Pancreas (tissue), 10 donors: Measurements from ENCODE around the gene SLC25A42. TPM values are rescaled to one million over a fixed set of nuclear protein-coding genes. Genes with fewer than 3 reads are reported as not detected.

Experiments used
- ATAC-seq, 4 donors: fragments of 200-7000 bp; cut with Tn5 transposase; one replicate each; pipeline versions ENCODE4 v1.8.0 to v1.9.1; 2020; ENCODE audit warnings: mild to moderate bottlenecking in 4 of 4, moderate library complexity in 4 of 4
- DNase-seq, 6 donors: peaks; one replicate each; pipeline ENCODE4 v3.0.0-alpha.2; 2020
- FAIRE-seq: peaks from 2 replicates; lab custom pipeline; 2012; peaks lifted over from hg19 to GRCh38; lab: Jason Lieb, UNC
- H3K27ac ChIP-seq, 4 donors: fragments of 200-600 bp; sonication (generic); 1 replicate in 3 of 4; 2 replicates in 1 of 4; pipeline versions ENCODE4 v1.5.0 to v1.8.0; 2020
- H3K27me3 ChIP-seq, 4 donors: fragments of 200-600 bp; one replicate each; pipeline ENCODE4 v1.8.0; 2021
- H3K36me3 ChIP-seq, 3 donors: fragments of 200-600 bp; sonication (generic) in 1 of 3; one replicate each; pipeline versions ENCODE4 v1.5.0 to v1.8.0; 2020 to 2021
- H3K4me1 ChIP-seq, 3 donors: fragments of 200-600 bp; one replicate each; pipeline ENCODE4 v1.8.0; 2021
- H3K4me3 ChIP-seq, 4 donors: fragments of 200-600 bp; sonication (generic) in 2 of 4; one replicate each; pipeline versions ENCODE4 v1.5.0 to v1.8.0; 2020 to 2021
- H3K9me3 ChIP-seq, 4 donors: fragments of 200-600 bp; one replicate each; pipeline ENCODE4 v1.8.0; 2021
- WGBS, 2 donors: extraction: QIAGEN DNeasy Blood & Tissue Kit; methylation state at CpG; one replicate each; pipeline ENCODE4 v1.1.7; 2013; 5-methylcytosine and 5-hydroxymethylcytosine counted together
- intact Hi-C, 3 donors: fragments of 100-400 bp; cut with DNase I; formaldehyde crosslinking; loops; one replicate each; pipeline versions ENCODE4 v1.11.1 to v1.14.2; 2022
- polyA plus RNA-seq, 2 donors: library from polyadenylated mRNA; stranded (reverse); fragments of 200-250 nt; gene quantifications; one replicate each; pipeline ENCODE4 v1.2.3, GENCODE V29; 2013
- total RNA-seq, 6 donors: library from RNA; stranded (reverse); fragmentation: NEBNext Ultra II Directional in 4 of 6; extraction: Animal tissue kit (Norgen Biotek cat#: 25700) in 4 of 6; gene quantifications; one replicate each; pipeline versions ENCODE4 v1.2.1 to v1.2.4, GENCODE V29; 2021 to 2023
- TF ChIP-seq, protein P1 (sequence below), 4 donors: fragments of 200-600 bp; sonication (generic) in 3 of 4; IDR thresholded peaks; one replicate each; pipeline versions ENCODE4 v1.5.0 to v1.8.0; 2021; ENCODE audit warnings: antibody characterized with exemption in 4 of 4
- donor health status: healthy with polysubstance abuse.
- donor health status: DM: no; HTN: no; CAD: no; lungs with moderate emphysema.
- donor health status: DM: no; HTN: no; CAD: no.
- donor health status: control.
- donor health status: control.
- donor health status: Bipolar disorder and iron deficiency.
- donor health status: DM: yes; HTN: yes; CAD: no.
- donor health status: DM: no; HTN: no; CAD: no.
- donor health status: DM: no; HTN: no; CAD: no.
- donor health status: DM: yes; HTN: yes; CAD: no.

Gene SLC25A42
- total and polyA plus RNA-seq, 8 donors: 3.9 to 8.7 (median 6.6) TPM

DNA sequence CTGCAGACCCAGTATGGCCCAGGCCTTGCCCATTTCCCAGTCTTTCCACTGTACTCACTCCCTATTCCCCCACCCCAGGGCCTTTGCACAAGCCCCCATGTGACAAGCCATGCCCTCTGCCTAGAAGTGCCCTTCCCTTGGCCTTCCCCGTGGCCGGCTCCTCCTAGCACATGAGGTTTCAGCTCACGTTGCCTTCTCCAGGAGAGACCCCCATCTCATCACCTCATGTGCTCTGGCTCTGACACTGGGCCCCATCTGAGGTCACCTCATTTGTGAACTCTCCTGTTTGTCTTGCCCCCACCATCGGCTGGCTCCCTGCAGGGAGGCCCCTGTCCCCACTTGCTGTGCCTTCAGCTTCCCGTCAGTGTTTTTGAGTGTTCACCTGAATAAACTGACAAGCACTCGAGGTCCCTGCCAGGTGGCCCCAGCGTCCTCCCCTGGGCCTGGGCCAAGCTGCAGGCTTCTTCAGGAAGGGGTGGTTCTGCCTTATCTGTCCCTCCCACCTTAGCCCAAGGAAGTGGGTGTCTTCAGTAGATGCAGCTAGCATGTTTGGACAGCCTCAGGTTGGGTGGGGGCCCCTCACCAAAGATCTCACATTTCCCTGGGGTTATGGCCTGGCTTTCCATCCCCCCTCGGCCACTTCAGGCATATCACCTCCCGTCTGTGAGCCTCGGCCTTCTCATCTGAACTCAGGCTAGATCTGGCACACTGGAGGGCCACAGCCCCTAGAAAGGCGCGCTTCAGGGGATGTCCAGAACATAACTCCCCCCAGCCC lies 3.8 kb upstream of the SLC25A42 start:
- Histone ChIP-seq H3K36me3 (peaks cover 0 to 4% (median 0%) of the 10 kb centered on the region in 3 donors), H3K4me1 (peaks cover 0 to 5% (median 3%) of the 10 kb centered on the region in 3 donors), H3K4me3 (no peak overlapping the region), H3K27ac (no peak overlapping the region), H3K9me3 (no peaks in the 10 kb centered on the region), H3K27me3 (no peaks in the 10 kb centered on the region)
- ATAC-seq: no peak
- DNase-seq: no peak
- TF ChIP-seq, protein P1, sequence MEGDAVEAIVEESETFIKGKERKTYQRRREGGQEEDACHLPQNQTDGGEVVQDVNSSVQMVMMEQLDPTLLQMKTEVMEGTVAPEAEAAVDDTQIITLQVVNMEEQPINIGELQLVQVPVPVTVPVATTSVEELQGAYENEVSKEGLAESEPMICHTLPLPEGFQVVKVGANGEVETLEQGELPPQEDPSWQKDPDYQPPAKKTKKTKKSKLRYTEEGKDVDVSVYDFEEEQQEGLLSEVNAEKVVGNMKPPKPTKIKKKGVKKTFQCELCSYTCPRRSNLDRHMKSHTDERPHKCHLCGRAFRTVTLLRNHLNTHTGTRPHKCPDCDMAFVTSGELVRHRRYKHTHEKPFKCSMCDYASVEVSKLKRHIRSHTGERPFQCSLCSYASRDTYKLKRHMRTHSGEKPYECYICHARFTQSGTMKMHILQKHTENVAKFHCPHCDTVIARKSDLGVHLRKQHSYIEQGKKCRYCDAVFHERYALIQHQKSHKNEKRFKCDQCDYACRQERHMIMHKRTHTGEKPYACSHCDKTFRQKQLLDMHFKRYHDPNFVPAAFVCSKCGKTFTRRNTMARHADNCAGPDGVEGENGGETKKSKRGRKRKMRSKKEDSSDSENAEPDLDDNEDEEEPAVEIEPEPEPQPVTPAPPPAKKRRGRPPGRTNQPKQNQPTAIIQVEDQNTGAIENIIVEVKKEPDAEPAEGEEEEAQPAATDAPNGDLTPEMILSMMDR (IDR thresholded peaks at IDR 0.05): no peak
- intact Hi-C loops: loop anchor here in 1 of 3 donors (10.0 kb wide), 1 partner anchor 75 kb away; the partner anchor contains the start of gene TMEM161A
- no peak for FAIRE-seq
- WGBS, 2 donors: 82 to 86% methylated on average over 12 of the region's 12 CpGs

DNA sequence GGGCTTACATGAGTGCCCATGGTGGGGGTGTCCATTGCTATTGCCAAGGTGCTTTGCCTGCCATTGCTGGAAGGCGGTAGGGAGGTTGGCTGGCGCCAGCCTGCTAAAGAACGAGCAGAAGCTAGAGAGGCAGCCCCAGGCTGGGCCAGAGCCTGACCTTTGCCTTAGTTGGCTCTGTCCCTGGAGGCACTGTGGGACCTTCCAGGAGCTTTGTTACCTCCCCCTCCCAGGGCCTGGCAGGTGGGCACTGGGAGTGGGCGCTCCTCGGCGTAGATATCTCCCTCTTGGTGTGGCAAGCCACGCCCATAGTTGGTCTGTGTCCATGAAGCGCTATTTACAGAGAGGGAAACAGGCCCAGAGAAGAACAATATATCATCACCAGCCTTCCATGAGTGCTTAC lies 2.3 kb upstream of the SLC25A42 start:
- H3K27ac ChIP-seq: peak overlapping the region in 1 of 4 donors; percentile 8
- H3K9me3 ChIP-seq: no peaks in the 10 kb centered on the region
- 63 to 73% methylated on average over 8 of the region's 8 CpGs for WGBS, 2 donors
- peak in 4 of 6 donors; percentile 19 to 72 (median 40) for DNase-seq
- H3K4me1 ChIP-seq: peaks cover 0 to 5% (median 3%) of the 10 kb centered on the region in 3 donors
- H3K27me3 ChIP-seq: no peaks in the 10 kb centered on the region
- H3K36me3 ChIP-seq: no peaks in the 10 kb centered on the region
- TF ChIP-seq, protein P1 (IDR thresholded peaks at IDR 0.05): no peak
- no peak overlapping the region for H3K4me3 ChIP-seq
- intact Hi-C loops: no loop called here
- ATAC-seq: no peak
- FAIRE-seq: no peak

DNA sequence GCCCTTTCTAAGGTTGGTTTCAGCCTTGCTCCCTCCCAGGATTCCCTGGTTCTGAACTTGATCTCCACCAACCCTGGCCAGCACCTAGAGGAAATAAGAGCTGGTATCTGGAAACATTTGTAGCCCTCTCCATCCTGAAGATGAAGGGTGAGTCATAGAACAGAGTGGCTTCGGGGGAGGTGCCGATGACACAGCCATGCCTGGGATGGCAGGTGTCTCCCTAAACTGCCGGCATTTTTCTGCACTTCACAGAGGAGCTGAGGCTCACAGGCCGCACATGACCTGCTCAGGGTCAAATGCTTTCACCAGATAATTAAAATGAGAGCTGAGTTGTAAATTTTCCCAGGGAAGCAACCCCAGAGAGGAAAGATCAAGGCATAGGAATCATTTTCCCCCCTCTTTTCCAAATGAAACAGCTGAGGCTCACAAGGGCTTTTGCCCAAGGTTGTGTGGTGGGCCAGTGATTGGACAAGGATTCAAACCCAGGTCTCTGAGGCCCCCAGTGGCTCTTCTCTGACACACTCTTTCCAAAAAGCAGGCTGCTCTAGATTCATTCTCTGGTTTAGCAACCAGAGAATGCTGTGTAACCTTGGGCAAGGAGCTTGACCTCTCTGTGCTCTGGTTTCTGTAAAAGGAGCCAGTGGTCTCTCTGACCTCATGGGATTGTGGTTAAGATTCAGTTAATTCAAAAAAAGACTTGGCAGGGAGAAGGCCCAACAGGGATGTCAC lies 1.2 kb upstream of the SLC25A42 start:
- TF ChIP-seq, protein P1 (IDR thresholded peaks at IDR 0.05): no peak
- ATAC-seq (no peak), DNase-seq (no peak), FAIRE-seq (no peak)
- intact Hi-C loops: no loop called here
- H3K27me3 ChIP-seq: no peaks in the 10 kb centered on the region
- H3K4me1 ChIP-seq: peaks cover 0 to 5% (median 3%) of the 10 kb centered on the region in 3 donors
- no peaks in the 10 kb centered on the region for H3K9me3 ChIP-seq
- peak overlapping the region; percentile 28 to 72 (median 70) for H3K27ac ChIP-seq
- 81 to 88% methylated on average over 4 of the region's 4 CpGs for WGBS, 2 donors
- no peaks in the 10 kb centered on the region for H3K36me3 ChIP-seq
- peak overlapping the region in 3 of 4 donors; percentile 48 to 73 (median 70) for H3K4me3 ChIP-seq

DNA sequence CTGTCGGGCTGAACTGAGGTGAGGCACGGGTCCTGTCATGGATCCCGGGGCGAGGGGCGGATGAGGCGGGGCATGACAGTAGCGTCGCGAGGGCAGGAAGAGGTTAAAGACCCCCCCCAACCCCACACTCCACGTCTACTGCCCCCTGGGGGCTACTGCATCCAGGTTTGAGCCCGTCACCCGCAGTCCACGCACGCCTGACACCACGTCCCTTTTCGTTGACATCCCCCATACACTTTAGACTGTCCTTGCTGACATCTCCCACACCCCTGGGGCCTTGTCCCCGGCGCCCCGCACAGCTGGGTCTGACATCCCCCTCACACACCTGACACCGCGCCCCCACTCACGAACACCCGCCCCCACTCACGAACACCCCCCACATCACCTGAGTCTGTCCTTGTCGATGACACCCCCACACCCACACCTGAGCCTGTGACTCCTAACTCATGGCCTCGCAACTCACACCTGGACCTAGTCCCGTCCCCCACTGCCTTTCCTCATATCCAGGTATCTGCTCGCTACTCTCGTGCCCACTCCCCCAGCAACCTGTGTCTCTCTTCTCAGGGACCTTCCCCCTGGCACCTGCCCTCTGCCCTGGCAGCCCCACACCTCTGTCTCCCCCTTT lies 416 bp downstream of the SLC25A42 start:
- Histone ChIP-seq H3K4me1 (peaks cover 0 to 5% (median 3%) of the 10 kb centered on the region in 3 donors), H3K9me3 (no peaks in the 10 kb centered on the region), H3K27ac (peak overlapping the region in 1 of 4 donors; percentile 8), H3K36me3 (no peaks in the 10 kb centered on the region), H3K27me3 (no peaks in the 10 kb centered on the region), H3K4me3 (peak overlapping the region; percentile 61 to 73 (median 70))
- TF ChIP-seq, protein P1 (IDR thresholded peaks at IDR 0.05): no peak
- ATAC-seq (no peak), DNase-seq (no peak), FAIRE-seq (no peak)
- intact Hi-C loops: no loop called here
- WGBS, 2 donors: 1 to 2% methylated on average over 25 to 29 of the region's 29 CpGs
